ENCODE measurements around the gene AMDHD2.
"Not testable (repeated sequence)": the region's sequence is repeated elsewhere in the genome, so short reads cannot be mapped to it uniquely, and the experiment has no call there.

The AMDHD2 gene

GRCh38 chr16:2520097-2520783 is at the start of gene AMDHD2:
Gene AMDHD2 (plus strand): TSS chr16:2520371. CDS start chr16:2520459, 88 bp downstream.
- peak; percentile 65 for DNase-seq

- DNase-seq, result no peak
Observed at GRCh38 chr16:2470603-2471015, 49.6 kb upstream of the AMDHD2 start.

- no peak for DNase-seq
Observed at GRCh38 chr16:2471016-2471652, 49.0 kb upstream of the AMDHD2 start, which contains the start of gene NTN3. Gene NTN3 (plus strand): TSS chr16:2471297. CDS start chr16:2471702, 405 bp downstream.

- DNase-seq, result no peak
Observed at GRCh38 chr16:2471653-2472487, 48.3 kb upstream of the AMDHD2 start.

GRCh38 chr16:2472488-2472864 is 47.7 kb upstream of the AMDHD2 start:
- no peak for DNase-seq

- DNase-seq, result no peak
Observed at GRCh38 chr16:2472885-2473445, 47.2 kb upstream of the AMDHD2 start.

- DNase-seq, result no peak
Observed at GRCh38 chr16:2473446-2473926, 46.7 kb upstream of the AMDHD2 start.

GRCh38 chr16:2473999-2474876 is 45.9 kb upstream of the AMDHD2 start:
- DNase-seq, result no peak

- no peak for DNase-seq
Observed at GRCh38 chr16:2474877-2475412, 45.2 kb upstream of the AMDHD2 start, which contains the start of gene TBC1D24. Gene TBC1D24 (plus strand): TSS chr16:2475127. CDS start chr16:2496149, 21,022 bp downstream.

- DNase-seq, result no peak
Observed at GRCh38 chr16:2475413-2476344, 44.5 kb upstream of the AMDHD2 start.

GRCh38 chr16:2476345-2476720 is 43.8 kb upstream of the AMDHD2 start:
- no peak for DNase-seq

GRCh38 chr16:2476741-2477140 is 43.4 kb upstream of the AMDHD2 start:
- no peak for DNase-seq

GRCh38 chr16:2477327-2477726 is 42.8 kb upstream of the AMDHD2 start:
- no peak for DNase-seq

- DNase-seq, result no peak
Observed at GRCh38 chr16:2478279-2478678, 41.9 kb upstream of the AMDHD2 start.

- not testable (repeated sequence) for DNase-seq
Observed at GRCh38 chr16:2479996-2480395, 40.2 kb upstream of the AMDHD2 start.

GRCh38 chr16:2480948-2481347 is 39.2 kb upstream of the AMDHD2 start:
- DNase-seq, result no peak

GRCh38 chr16:2481676-2482075 is 38.5 kb upstream of the AMDHD2 start:
- DNase-seq, result no peak

- DNase-seq, result no peak
Observed at GRCh38 chr16:2482249-2482648, 37.9 kb upstream of the AMDHD2 start.

GRCh38 chr16:2482708-2483534 is 37.2 kb upstream of the AMDHD2 start:
- no peak for DNase-seq

All from SIG-M5 (cell line).